ENCODE data around the gene TRAK1.
A peak's percentile ranks its signal among the peaks of the same experiment; 100 is the strongest.
"Not testable (repeated sequence)": the region's sequence is repeated elsewhere in the genome, so short reads cannot be mapped to it uniquely, and the experiment has no call there.

TRAK1 gene, protein sequence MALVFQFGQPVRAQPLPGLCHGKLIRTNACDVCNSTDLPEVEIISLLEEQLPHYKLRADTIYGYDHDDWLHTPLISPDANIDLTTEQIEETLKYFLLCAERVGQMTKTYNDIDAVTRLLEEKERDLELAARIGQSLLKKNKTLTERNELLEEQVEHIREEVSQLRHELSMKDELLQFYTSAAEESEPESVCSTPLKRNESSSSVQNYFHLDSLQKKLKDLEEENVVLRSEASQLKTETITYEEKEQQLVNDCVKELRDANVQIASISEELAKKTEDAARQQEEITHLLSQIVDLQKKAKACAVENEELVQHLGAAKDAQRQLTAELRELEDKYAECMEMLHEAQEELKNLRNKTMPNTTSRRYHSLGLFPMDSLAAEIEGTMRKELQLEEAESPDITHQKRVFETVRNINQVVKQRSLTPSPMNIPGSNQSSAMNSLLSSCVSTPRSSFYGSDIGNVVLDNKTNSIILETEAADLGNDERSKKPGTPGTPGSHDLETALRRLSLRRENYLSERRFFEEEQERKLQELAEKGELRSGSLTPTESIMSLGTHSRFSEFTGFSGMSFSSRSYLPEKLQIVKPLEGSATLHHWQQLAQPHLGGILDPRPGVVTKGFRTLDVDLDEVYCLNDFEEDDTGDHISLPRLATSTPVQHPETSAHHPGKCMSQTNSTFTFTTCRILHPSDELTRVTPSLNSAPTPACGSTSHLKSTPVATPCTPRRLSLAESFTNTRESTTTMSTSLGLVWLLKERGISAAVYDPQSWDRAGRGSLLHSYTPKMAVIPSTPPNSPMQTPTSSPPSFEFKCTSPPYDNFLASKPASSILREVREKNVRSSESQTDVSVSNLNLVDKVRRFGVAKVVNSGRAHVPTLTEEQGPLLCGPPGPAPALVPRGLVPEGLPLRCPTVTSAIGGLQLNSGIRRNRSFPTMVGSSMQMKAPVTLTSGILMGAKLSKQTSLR

DNA sequence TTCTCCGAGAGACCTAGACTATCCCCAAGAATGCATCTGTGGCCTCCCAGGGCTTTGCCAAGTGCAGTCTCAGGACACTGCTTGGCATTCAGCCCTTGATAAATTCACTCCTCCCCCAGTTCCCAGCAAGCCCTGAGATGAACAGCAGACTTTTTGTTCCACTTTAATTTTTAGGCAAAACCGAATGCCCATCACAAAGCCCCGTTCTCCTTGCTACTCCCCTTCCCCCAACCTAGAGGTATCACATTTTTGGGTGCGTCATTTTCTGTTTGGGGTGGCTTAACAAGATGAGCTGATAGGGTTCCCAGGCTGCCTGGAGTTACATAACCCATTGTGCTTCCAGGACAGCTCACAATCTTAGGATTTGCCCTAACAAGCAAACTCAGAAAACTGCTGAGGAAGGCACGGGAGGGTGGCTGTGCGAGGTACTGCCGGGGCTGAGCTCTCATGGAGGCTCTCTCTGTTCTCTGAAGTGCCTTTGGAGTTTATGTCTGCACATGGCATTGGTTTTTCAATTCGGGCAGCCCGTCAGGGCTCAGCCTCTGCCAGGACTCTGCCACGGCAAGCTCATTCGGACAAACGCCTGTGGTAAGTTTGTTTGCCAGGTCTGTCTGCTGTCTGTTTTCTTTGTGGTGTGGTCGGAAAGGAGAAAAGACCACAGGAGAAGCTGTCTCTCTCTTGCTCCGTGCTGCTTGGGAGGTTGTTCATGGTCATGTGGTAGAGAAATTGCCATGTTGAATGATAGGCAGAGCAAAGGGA lies at the start of gene TRAK1:
Gene TRAK1, plus strand, starts transcription at position 385 of the 759 bp plus-strand sequence. Its CDS starts 113 bp downstream, at position 498.
- DNase-seq, result no peak

DNA sequence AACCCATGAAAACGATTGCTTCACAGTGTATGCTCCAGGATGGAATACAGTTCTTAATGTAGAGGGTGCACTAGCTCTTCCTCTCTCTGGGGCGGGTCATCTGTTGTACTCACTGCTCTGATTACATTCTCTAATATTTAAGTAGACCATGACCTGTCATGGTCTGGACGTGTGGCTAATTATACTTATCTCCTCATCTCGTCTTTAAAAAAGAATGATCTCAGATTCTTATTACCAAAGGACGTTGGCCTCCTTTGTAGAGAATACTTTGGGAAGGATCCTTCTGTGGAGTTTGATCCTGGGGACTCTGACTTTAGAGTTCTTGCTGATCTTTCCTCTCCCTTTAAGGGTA lies 48.4 kb upstream of the TRAK1 start:
- no peak for DNase-seq

DNA sequence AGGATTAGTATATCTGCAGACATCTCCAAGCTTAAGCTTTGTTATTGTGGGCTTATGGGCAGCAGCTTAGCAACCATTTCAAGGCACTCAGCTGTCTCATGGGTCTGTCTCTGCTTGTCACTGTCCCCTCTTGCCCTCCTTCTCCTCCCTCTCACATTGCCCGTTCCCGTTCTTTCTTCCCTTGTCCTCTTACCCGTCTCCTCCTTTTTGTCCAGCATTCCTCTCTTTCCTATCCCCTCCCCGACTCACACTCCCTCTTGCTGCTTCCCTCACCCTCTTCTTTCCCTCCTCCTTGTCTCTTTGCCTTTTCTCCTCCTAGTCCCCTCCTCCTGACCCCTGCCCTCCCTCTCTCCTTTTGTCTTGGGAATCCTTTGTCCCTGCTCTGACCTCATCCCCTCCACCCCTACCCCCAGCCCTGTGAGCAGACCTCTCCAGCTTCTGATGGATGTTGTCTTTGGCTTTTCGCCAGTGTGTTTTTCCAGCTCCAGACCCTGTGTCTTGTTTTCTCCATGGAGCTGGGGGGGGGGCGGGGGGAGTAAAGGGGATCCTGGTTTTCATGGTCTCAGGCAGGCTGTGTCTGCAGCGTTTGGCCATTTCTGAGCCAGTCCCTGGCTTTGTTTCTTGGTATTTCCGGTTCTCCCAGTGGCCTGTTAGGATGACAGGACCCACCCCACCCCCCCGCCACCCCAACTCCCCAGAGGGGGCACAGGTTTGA lies 47.9 kb upstream of the TRAK1 start:
- DNase-seq, result no peak

DNA sequence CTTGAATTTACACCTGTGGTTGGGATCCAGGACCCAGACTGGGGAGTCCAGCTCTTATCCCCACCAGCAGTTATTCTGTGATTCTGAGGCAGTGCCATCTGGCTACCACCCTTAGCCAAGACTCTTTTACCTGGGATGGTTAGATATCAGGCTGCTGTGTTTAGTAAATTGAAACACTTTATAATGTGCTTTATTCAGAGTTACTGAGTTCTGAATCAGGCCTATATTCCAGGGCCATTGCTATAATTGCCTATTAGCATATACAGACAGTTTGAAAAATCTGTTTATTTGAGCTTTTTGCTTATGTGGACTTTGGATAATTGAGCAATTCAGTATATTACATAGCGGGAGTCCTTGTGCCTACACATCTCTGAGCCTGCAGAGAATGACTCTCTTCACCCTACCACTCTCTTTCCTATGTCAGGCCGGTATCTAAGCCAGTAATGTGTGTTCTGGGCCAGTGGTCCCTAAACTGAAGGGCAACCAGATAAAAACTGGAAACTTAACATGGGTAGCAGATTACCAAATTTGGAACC lies 45.4 kb upstream of the TRAK1 start:
- no peak for DNase-seq

DNA sequence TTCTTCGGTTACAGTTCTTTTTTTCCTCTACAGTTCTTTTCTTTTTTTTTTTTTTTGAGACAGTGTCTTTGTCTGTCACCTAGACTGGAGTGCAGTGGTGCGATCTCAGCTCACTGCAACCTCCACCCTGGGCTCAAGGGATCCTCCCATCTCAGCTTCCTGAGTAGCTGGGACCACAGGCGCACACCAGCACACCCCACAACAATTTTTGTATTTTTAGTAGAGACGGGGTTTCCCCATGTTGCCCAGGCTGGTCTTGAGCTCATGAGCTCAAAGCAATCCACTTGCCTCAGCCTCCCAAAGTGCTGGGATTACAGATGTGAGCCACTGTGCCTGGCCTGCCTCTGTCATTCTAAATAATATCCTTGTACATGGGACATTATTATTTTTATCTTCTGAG lies 42.6 kb upstream of the TRAK1 start:
- DNase-seq, result not testable (repeated sequence)

DNA sequence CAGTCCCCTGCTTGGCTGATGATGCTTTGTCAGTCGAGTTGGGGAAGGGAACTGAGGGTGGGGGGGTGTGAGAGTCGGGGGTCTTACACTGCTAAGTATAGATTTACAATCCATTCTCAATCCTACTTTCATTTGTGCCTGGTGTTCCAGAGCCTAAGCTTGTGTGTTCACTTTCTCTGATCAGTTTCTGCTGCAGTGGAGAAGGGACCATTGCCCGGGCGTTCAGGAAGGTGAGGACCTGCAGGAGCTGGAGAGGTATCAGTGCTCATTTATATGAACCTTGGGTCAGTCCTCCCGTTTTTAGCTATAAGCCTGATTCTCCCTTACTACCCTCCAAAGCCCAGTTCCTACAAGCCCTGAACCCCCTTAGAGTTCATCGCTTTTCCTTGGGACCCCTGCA lies 41.0 kb upstream of the TRAK1 start:
- no peak for DNase-seq

DNA sequence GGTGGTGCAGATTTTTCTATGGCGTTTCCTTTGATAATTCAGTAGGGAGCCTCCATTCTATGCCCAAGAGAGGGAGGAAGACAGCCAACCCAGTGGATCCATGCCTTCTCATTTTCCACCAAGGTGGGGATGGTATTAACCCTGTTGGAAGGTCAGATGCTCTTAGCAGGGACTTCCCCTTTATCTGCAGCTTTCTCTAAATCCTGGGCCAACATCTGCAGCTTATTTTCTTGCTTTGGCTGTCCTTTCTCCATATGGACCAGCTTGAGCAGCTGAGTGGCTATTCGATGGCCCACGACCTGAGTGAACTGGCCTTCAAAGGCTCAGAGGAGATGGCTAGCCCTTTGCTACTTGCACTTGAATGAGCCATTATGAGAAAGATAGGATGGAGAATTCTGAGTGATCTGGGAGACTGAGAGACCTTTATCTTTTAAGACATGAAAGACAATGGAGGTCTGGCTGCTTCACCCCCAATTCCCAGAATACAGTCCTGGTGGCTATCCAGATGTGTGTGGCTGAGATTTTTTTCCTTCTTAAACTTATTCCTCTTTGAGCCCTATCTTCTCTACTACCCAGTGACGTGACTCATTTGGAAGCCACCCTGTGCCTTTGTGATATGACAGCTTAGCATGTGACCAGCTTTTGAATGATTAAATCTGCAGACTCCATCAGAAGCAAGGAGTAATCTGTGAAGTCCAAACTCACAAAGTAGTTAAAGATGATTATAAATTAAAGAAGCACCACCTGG lies 39.6 kb upstream of the TRAK1 start:
- peak; percentile 58 for DNase-seq

DNA sequence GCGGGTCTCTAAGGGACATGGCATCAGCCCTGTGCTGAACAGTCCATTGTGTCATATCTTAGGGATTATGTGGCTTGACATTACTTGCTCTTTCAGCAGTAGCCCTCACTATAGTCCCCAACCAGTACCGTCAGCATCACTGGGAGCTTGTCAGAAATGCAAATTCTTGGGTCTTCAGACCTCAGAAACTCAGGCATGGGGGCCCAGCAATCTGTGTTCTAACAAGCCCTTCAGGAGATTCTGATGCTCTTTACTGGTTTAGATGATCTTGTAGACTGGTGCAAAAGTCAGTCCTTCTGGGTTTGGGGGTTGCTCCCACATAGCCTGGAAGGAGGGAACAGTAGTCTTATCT lies 39.0 kb upstream of the TRAK1 start:
- no peak for DNase-seq

DNA sequence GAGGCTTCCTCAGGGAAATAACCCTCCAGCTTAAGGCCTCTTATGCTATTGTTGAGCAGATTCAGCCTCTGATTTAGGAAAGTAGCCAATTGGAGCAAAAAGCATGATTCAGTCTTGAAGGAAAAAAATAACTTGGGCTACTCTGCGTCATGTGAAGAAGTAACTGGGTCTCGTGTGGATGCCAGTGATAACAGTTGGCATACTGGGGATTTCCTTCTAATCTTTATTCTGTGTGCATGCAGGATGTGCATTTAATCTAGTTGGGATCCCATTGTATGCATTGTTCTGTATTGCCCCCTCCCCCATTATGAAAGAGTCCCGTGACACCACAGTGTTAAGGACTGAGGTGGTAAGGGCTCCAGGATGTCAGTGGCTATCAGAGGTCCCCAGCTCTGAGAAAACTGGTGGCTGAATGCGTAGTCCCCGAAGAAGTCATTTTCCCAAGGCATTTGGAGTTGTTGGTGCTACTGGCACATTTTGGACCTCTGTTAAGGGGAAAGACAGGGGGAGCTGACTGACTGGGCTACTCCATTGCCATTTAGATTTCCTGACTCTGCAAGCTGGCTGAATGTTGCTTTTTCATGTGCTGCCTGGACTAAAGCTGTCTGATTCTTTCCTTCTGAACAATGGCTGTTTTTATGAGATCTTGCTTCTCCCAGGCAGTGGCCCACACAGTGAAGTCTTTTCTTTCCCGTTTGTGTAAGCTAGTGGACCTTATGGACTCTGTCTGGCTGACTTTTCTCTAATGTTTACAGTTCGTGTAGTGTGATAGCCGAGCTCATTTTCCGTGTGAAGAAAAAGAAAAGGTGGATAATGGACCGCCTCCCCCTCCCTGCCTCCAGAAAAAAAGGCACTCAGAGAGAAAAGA lies 38.4 kb upstream of the TRAK1 start:
- peak; percentile 72 for DNase-seq

DNA sequence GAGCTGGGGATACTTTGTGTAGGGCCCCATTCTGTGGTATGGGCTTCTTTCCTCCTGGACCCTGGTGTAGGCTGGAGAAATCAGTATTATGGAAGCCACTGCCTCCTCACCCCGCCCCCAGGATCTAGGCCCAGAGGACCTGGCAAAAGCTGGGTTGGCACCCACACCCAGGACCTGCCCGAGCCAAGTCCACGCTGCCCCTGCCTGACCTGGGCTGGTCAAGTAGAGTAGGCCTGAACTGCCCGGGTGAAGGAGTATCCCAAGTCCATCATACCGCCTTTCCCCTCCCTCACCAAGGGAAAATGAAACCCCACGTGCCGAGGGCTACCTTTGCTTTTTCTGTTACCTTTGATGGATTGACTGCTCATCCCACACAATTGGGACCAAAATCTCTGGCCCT lies 37.7 kb upstream of the TRAK1 start:
- no peak for DNase-seq

DNA sequence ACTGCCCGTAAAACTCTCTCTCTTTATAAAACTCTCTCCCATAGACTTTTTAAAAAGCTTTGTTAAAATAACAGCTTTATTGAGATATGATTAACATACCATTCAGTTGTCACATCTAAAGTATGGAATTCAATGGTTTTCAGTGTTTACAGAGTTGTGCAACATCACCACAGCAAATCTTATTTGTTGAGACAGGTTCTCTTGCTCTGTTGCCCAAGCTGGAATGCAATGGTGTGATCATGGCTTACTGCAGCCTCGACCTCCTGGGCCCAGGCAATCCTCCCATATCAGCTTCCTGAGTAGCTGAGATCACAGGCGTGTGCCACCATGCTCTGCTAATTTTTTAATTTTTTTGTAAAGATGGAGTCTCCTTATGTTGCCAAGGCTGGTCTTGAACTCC lies 35.9 kb upstream of the TRAK1 start:
- no peak for DNase-seq

DNA sequence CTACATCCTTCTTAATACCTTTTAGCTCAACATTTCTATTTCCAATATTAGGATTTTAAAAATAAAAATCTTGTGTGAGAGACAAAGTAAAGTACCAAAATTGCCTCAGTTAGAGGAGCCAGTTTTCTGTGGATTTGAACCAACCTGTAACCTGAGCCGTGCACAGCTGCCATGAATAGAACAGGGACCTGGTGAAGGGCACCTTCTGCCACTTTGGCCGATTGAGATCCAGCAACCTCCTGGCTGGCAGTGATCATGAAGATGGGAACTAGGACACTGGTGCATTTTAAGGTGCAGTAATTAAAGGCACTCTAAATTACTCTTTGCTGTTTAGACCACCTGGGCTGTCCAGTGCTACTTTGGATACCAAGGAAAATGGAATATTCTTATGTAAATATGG lies 34.3 kb upstream of the TRAK1 start:
- no peak for DNase-seq

DNA sequence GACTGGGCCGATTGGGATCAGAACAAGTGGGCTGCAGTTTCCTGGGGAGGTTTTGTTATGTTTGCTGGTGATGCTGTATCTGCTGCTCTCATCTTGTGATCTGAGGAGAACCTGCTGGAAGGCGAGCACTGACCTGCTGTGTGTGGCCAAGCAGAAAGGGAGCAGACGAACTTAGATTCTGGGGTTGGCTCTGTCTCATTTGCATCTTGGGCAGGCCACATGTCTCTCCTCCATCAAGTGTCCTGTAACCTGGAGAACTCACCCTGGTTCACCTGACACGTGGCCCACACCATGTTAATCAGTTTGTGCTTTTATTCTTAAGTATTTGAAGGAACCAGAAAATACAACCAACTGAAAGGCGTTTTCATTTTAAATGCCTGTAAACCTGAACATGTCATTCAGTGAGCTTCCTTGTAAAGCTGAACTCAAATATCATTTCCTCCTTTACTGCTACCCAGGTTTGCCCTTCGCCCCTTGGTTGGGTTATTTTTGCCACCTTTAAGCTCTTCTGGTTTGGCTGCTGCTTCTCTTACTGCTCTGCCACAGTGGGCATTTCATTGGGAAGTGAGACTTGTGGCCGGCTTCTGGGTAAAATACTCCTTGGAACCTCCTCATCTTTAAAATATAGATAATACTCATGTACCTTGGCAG lies 33.5 kb upstream of the TRAK1 start:
- DNase-seq, result no peak

DNA sequence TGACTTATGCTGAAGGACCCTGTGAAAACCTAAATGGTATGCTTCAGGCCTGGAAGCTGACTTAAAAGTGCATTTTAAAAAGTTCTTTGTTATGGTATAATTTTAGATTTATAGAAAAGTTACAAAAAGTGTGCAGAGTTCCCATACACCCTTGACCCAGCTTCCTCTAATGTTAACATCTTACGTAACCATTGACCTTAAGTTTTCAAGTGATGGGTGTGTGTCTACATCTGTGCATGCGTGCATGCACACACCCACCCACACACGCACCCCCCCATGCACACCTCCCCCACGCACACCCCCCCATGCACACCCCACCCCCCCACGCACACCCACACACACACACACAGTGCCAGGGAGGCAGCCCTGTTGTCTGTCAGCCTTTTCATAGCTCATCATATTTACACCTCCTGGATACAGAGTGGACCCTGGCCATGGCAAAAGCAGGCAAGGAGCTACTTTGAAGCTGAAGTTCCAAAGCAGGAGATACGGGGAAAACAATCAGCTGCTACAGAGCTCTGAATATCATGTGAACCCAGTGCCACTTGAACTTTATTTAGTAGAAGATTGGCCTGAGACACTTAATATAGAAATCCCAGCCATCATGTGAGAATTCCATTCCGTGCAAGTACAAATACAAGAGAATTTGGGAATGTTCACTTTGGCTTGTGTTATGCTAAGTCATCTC lies 30.0 kb upstream of the TRAK1 start:
- no peak for DNase-seq

DNA sequence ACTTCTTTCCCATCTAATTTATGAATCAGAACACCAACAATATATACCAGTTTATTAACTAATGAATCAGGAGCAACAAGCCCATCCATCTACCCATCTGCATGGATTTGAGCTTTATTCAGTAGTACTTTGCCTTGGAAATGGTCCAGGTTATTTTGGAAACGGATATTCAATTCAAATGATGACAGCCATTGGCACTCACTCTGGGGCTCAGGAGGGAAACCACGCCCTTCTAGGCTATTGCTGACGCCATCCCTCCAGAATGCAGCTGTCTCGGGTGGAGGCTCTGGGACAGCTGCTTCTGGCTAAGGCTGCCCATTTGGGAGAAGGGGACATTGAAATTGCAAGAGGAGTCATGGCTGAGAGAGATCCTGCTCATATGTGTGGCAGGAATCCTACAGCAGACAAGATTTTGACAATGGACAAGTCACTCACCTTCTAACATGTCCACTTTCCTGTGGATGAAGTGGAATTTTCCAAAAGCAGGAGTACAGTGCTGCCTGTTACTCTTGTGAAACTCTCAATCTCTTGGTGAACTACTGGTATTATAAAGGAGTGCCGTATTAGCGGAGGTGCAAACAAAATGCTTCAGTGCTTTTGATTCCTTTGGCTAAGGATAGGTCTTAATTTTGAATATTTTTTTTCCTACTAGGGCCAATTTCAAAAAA lies 29.3 kb upstream of the TRAK1 start:
- DNase-seq, result no peak

DNA sequence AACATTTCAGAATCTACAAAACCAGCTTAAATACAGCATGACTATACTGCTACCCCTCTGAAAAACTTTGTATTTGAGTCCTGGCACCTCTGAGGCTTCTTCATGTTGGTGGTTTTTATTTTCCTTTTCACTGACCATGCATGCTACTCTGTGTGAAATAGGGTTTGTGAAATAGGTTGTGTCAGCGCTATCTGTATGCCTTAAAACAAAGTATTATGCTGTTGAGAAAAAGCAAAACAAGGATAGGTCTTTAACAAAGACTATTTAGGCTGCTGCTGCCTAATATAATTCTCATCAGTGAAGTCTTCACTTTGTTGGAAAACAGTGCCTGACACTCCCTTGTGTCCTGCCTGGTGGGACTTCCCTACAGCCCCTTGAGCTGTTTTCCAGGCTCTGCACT lies 28.7 kb upstream of the TRAK1 start:
- DNase-seq, result no peak

DNA sequence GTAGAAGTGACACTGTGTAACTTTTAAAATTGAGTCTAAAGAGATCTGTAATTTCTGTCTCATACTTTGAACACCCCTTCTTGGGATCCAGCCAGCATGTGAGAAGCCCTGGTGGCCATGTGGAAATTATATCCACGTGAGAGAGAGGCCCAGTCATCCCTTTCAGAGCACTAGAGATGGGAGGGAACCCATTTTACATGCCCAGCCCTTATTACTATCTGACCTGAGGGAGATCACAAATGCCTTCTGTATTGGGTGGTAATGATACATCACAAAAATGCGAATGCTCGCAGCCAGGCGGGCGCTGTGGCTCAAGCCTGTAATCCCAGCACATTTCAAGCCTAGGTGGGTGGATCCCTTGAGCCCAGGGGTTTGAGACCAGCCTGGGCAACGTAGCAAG lies 27.3 kb upstream of the TRAK1 start:
- peak; percentile 41 for DNase-seq

DNA sequence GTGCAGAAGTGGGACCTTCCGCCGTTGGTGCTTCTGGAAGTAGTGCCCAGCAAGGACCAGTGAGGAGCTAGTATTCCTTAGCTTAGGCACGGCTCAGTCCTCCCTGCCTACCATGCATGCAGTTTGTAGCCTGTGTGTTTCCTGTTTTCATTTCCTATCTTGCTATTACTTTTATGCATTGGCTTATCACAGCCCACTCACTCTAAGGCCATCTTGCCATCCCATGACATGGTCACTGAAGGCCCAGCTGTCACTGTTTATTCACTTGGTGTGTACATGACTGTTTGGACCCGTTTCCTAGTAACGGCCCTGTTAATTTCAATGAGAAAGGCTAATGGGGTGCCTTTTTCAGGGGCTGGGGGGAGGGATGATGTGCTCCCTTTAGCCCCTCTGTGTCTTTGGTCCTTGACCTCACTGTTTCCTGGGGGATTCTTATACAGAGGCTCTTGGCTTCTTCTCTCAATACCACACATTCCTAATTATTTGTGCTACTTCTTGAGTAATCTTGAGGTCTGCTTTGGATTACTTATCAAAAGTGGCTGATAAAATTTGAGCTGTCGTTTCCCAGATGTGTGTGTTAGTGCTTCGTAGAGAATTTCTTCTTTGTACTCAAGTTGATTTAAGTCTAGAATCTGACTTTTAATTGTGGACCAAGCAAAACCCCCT lies 24.5 kb upstream of the TRAK1 start:
- no peak for DNase-seq
